GM21619 (cell line): ENCODE measurements around the gene RFNG.

Experiments
- ATAC-seq: cut with Tn5 transposase; IDR thresholded peaks from one replicate; pipeline ENCODE4 v1.9.1; 2021; ENCODE audit not compliant: unreplicated experiment

Gene RFNG

DNA sequence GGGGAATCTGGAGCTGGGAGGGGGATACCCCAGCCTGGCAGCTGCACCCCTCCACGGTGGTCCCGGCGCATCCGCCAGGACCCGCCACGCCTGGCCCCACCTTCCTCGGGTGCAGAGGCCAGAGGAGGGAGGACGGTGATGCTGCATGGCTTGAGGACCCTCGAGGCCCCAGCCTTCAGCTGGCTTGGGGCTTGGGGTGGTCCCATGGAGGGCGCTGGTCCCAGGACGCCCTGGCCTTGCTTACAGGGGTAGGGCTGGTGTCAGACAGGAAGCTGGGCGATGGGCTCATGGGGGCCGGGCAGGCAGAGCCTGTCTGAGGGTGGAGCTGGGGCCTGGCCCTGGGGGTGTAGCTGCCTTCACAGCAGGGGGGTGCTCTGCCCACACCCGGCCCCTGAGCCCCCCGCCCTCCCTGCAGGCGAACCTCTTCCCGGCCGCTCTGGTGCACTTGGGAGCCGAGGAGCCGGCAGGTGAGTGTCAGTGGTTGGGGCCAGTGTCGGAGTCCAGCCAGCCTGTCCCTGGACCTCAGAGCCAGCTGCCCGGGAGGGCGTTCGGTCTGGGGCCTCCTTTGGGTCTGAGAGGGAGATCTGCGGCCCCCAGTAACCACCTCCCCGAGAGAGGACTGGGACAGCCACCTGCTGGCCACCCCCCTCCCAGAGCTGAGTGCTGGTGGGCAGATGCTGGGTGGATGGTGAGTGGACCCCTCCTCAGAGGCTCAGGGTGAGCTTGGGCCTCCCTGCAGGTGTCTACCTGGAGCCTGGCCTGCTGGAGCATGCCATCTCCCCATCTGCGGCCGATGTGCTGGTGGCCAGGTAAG, 35.3 kb downstream of the RFNG start:
- ATAC-seq: no peak

DNA sequence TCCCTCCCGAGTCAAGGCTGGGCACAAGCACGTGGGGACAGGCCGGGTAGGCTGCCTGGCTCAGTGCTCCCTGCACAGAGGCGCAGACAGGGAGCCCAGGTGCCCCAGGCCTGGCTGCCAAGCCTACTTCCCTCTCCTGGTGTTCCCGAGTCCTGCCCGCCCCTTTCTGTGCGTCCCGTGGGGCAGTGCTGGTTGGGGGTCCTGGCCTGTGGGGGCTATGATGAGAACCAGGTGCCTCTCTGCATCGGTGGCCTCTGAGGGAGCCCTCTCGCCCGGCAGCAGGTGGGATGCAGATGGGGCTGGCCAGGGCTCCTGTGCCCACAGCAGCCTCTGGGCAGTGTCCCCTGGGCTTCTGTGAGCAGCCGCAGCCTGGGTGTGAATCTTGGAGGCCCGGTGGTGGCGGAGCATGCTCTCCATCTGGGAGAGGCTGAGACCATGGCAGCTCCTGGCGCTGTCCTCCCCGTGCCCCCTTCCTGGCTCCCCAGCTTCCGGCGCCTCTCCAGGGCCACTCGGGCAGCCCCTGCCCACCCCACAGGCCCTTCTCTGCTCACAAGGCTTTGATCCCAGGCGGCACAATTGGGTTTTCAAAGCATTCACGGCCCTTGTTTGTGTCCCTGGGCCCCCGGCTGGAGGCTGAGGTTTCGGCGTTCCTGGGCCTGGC, 36.2 kb downstream of the RFNG start:
- no peak for ATAC-seq

GRCh38 chr17:82014971-82015310, 36.7 kb downstream of the RFNG start:
- ATAC-seq: no peak

GRCh38 chr17:82014432-82014831, 37.2 kb downstream of the RFNG start:
- no peak for ATAC-seq

DNA sequence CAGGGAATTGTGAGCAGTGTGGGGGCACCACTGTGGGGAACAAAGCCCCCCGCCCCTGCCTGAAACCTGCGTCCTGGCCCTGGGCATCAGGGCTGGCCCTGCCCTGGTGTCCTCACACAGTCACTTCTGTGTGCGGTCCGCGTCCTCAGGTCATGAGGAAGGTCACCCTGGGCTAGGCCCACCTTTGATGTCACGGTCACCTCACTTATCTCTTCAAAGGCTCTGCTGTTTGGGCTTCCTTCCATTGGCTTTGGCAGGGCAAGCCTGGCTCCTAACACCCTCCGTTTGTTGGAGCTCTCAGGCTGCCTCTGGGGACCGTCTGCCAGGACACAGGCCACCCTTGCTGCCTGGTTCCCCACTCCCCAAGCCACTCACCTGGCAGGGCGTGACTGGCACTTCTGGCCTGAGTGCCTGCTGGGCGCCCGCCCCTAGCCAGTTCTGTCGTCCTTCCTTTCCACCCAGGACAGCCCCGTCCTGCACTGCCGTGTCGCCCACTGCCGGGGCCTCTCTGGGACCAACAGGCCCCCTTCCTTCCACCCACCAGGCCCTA, 37.8 kb downstream of the RFNG start:
- ATAC-seq: no peak

DNA sequence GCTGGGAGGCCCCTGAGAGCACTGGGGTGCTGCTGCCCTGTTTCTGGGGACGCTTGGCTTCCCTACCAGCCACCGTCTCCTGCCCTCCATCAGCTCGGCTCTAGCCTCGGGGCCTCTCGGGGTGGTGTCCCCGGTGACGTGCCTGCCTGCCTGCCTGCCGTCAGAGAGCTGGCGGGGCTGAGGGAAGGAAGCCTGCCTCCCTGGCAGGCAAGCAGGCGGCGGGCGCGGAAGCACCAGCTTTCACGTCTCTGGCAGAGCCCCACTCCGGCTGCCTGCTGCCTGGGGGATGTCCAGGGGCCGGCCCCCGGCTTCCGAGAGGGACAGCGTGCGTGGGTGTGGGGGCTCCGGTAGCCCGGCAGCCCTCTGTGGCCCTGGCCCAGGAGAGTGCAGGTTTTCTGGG, 38.3 kb downstream of the RFNG start:
- no peak for ATAC-seq

DNA sequence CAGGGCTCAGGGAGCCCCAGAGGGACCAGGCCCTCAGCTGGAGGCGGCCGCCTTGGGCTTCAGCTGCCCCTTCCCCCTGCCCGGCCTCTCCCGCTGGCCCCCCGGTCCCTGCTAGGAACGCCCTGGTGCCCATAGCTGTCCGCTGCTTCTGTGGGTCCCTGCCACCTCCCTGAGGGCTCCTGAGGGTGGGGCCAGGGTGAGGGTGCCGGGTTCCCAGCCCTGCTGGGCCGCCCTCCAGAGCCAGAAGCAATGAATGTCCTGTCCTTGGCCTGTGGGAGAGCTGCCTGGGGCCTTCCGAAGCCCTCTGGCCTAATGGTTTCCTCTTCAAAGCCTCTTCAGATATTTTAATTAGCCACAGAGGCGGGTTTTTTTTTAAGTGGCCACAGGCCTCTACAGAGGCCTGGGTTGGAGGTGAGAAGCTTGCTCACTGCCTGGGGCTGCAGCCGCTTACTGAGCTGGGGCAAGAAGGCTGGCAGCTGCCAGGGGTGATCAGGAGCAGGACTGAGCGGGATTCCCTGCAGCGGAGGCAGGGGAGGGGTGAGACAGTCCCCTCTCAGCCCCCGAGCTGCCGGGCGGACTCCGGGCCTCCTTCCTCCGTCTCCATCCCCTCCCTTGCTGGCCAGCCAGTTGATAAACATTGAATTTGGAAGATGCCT, 38.8 kb downstream of the RFNG start:
- no peak for ATAC-seq

- no peak for ATAC-seq
Observed at GRCh38 chr17:82012261-82012639, 39.4 kb downstream of the RFNG start.

- no peak for ATAC-seq
Observed at GRCh38 chr17:82011617-82012187, 39.9 kb downstream of the RFNG start.

DNA sequence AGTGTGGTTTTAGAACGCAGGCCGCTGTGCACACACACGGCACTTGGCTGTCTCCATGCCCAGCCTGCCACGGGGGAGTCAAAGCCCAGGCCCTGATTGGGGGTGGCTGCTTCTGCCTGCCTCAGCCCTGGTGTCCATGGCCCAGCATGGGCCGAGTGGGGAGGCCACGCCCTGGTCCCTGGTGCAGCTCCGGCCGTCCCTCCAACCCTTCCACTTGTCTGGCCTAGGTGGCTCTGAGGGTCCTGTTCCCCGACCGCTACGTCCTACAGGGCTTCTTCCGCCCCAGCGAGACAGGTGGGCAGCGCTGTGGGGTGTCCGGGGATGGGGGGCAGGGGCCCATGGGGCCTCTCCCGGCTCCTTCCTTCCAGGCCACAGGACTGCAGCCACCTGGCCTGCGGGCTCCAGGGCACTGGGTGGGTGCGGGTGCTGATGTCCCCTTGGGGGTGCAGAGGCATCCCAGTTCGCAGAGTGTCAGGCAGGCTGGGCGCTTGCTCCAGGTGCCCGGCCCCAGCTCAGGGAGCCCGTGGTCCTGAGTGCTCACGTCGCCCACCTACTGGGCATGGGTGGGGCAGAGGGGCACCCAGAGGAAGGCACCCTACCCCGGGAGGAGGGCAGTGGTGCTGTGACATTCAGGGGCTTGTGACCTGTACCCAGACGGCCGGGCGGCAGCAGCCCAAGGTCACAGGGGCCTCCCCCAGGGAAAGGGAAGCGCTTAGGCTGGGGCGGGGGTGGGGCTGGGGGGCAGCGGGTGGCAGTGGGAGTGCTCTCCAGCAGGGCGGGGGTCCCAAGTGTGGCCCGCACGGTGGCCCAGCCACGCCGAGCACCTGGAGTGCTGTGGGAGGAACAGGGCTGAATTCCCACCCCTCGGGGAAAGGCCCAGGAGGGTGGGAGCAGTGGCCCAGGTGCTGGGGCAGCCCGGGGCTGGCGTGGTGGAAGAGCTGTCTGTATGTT, 40.8 kb downstream of the RFNG start:
- no peak for ATAC-seq

DNA sequence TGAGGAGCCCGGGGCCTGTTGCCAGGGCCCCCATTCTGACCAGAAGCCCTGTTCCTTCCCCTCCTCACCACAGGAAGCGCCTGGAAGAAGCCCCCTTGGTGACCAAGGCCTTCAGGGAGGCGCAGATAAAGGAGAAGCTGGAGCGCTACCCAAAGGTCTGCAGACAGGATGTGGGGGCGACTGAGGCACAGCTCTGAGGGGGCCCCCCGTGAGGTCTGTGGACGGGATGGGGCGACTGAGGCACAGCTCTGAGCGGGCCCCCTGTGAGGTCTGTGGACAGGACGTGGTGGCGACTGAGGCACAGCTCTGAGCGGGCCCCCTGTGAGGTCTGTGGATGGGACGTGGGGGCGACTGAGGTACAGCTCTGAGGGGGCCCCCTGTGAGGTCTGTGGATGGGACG, 42.2 kb downstream of the RFNG start:
- no peak for ATAC-seq

DNA sequence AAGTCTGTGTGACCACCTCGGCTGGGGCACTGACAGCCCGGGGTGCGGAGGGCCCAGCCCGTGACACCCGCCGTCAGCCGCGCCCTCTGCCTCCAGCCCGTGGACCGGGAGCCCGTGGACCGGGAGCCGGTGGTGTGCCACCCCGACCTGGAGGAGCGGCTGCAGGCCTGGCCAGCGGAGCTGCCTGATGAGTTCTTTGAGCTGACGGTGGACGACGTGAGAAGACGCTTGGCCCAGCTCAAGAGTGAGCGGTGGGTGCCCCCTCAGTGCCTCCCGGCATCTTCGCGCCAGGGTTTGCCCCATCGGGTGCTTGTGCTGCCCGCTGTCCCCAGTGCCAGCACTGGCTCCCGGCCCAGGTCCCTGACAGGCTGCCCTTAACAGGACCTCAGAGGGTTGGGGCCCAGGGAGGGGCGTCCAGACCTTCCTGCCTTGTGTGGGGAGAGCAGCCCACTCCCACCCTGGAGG, 42.6 kb downstream of the RFNG start:
- no peak for ATAC-seq

GRCh38 chr17:82008258-82008940, 43.2 kb downstream of the RFNG start:
- ATAC-seq: no peak

GRCh38 chr17:82007495-82008257, 43.9 kb downstream of the RFNG start:
- no peak for ATAC-seq

DNA sequence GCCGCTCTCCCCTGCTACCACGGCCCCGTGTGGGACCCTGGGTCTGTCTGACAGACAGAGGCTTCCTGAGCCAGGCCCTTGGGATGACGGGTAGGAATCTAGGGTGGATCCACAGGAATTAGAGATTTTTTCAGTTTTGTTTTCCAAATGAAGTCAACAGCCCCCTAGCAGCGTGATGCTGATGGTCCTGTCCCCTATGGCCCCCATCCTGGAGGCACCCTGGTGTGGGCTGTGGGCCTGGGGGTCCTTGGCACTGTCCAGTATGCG, 44.5 kb downstream of the RFNG start:
- no peak for ATAC-seq

DNA sequence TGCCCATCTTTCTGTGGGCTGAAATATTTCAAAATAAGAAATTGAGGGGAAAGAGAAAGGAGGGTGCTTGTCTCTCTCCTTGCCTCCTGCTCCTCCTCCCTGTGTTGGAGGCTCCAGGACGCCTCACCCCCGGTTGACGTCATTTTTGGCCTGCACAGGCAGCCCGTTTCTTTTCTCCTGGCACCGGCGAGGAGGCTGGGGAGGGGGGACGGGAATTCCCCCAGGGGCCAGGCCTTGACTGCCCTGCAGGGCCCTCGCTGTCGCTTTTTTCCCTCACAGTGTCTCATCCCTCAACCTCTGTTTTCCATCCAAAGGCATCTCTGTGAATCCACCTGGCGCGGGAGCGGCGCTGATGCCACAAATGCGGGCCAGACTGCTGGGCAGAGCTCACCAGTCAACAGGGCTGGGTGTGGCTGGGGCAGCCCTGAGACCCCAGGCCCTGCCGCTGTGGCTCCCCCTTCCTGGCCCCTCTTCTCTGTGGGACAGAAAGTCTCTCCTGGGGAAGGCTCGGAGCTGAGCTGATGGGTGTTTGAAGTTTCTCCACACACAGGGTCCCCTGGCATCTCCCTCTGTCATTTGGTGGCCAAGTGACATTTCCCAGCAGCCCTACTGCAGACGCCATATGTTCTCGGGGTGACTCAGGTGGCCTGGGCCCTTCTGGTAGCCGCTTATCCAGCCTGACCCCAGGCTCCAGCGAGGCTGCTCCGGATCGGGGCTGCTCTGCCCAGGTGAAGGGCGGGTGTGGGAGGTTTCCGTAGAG, 45.0 kb downstream of the RFNG start:
- no peak for ATAC-seq

DNA sequence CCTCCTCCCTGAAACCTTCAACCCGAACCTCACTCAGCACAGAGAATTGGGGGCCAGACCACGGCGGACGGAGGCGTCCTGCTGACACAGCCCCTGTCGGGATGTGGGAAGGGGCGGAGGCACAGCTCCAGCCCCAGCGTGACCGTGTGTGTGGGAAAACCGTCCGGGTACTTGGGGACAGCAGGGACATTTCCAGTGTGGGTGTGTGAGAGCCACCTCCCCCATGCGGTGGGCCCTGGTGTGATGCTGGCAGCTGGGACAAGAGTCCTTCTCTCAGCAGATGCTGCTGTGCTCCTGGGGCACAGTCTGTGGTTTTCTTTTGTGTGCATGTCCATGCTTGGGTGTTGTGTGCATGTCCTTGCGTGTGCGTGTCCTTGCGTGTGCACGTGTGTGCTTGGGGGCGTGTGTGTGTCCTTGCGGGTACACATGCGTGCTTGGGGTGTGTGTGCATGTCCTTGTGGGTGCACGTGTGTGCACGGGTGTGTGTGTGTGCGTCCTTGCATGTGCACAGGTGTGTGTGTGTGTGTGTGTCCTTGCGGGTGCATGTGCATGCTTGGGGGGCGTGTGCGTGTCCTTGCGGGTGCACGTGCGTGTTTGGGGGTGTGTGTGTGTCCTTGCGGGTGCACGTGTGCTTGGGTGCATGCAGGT, 45.8 kb downstream of the RFNG start:
- no peak for ATAC-seq
